HPDE6-E6E7 (cell line): ENCODE results near the gene ALMS1.
"Not testable (repeated sequence)": the region's sequence is repeated elsewhere in the genome, so short reads cannot be mapped to it uniquely, and the experiment has no call there.

Experiments used
- DNase-seq: peaks from one replicate; pipeline ENCODE4 v3.0.0; 2011; ENCODE audit warnings: missing footprints; ENCODE audit errors: extremely low spot score

ALMS1 gene

GRCh38 chr2:73385504-73386341 is at the start of gene ALMS1:
Gene ALMS1, plus strand, starts transcription at chr2:73385836. Its CDS starts 33 bp downstream, at chr2:73385869.
- DNase-seq: peak; percentile 76

- DNase-seq: no peak
These were observed 47.8 kb upstream of the ALMS1 start for GRCh38 chr2:73337828-73338227.

GRCh38 chr2:73339201-73339600 is 46.4 kb upstream of the ALMS1 start:
- DNase-seq: no peak

GRCh38 chr2:73341039-73341438 is 44.6 kb upstream of the ALMS1 start:
- no peak for DNase-seq

GRCh38 chr2:73343992-73344391 is 41.6 kb upstream of the ALMS1 start:
- no peak for DNase-seq

GRCh38 chr2:73344747-73345146 is 40.9 kb upstream of the ALMS1 start:
- DNase-seq: not testable (repeated sequence)

- no peak for DNase-seq
These were observed 35.5 kb upstream of the ALMS1 start for GRCh38 chr2:73350035-73350691.

GRCh38 chr2:73356097-73356496 is 29.5 kb upstream of the ALMS1 start:
- DNase-seq: no peak

GRCh38 chr2:73359915-73360697 is 25.5 kb upstream of the ALMS1 start:
- DNase-seq: no peak

GRCh38 chr2:73366060-73366459 is 19.6 kb upstream of the ALMS1 start:
- DNase-seq: no peak

GRCh38 chr2:73368781-73369180 is 16.9 kb upstream of the ALMS1 start:
- DNase-seq: no peak

- no peak for DNase-seq
These were observed 15.3 kb upstream of the ALMS1 start for GRCh38 chr2:73370348-73370747.

- no peak for DNase-seq
These were observed 12.3 kb upstream of the ALMS1 start for GRCh38 chr2:73373344-73373743.

GRCh38 chr2:73374269-73374668 is 11.4 kb upstream of the ALMS1 start:
- DNase-seq: no peak

- no peak for DNase-seq
These were observed 9.0 kb upstream of the ALMS1 start for GRCh38 chr2:73376681-73377080.

GRCh38 chr2:73383036-73383435 is 2.6 kb upstream of the ALMS1 start:
- no peak for DNase-seq

- no peak for DNase-seq
These were observed 523 bp upstream of the ALMS1 start for GRCh38 chr2:73385123-73385503.

GRCh38 chr2:73386342-73386868 is 769 bp downstream of the ALMS1 start:
- no peak for DNase-seq

- no peak for DNase-seq
These were observed 1.4 kb downstream of the ALMS1 start for GRCh38 chr2:73386894-73387636.

- no peak for DNase-seq
These were observed 16.9 kb downstream of the ALMS1 start for GRCh38 chr2:73402386-73403103.

- no peak for DNase-seq
These were observed 17.6 kb downstream of the ALMS1 start for GRCh38 chr2:73403237-73403636.
